ENCODE measurements around the gene ZNRF2.

DNA sequence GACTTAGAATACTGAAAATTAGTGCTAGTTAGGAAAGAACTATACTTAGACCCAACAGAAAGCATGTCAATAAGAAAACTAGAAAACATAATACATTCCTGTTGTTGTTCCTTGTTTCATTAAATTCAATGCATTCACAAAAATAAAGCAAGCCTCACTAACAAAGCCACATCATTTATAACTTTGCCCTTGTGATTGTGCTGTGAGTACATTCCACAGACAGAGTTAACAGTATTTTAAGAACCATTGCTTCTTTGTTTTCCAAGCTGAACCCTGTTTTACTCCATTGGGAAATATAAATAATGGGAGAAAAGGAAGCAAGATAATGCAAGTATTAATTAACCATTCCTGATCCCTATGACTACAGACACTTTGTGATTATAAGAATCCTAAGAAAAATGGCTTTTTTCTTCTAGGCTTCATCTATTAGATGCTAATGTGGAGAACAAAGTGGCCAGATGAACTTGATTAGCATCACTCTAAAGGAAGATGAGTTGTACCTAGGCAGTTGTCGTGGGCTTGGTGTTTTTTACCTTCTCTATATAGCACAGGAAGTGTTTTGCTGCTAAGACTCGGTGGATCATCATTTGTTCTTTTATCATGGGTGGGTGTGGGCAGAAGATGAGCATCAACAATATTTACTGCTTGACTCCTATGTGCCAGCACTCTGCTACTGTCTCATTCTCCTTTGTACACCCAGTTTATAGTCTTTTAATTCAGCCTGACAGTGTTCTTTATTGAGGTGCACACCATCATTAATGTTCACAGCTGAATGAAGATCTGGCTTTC, 34.2 kb upstream of the ZNRF2 start:
- TF ChIP-seq GATA2 (CRISPR knock-in tag; IDR thresholded peaks at IDR 0.05) (no peak), ELF1 (IDR thresholded peaks at IDR 0.05) (no peak), CHD2 (IDR thresholded peaks at IDR 0.05; ENCODE audit: low read length, partially characterized antibody) (no peak), EP300 (IDR thresholded peaks at IDR 0.05; ENCODE audit: borderline replicate concordance in 1 of 2, low read depth in 1 of 2, low read length in 1 of 2) (no peak)
- TF ChIP-seq, protein P1, sequence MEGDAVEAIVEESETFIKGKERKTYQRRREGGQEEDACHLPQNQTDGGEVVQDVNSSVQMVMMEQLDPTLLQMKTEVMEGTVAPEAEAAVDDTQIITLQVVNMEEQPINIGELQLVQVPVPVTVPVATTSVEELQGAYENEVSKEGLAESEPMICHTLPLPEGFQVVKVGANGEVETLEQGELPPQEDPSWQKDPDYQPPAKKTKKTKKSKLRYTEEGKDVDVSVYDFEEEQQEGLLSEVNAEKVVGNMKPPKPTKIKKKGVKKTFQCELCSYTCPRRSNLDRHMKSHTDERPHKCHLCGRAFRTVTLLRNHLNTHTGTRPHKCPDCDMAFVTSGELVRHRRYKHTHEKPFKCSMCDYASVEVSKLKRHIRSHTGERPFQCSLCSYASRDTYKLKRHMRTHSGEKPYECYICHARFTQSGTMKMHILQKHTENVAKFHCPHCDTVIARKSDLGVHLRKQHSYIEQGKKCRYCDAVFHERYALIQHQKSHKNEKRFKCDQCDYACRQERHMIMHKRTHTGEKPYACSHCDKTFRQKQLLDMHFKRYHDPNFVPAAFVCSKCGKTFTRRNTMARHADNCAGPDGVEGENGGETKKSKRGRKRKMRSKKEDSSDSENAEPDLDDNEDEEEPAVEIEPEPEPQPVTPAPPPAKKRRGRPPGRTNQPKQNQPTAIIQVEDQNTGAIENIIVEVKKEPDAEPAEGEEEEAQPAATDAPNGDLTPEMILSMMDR (IDR thresholded peaks at IDR 0.05) = no peak
- TF ChIP-seq, protein P2, sequence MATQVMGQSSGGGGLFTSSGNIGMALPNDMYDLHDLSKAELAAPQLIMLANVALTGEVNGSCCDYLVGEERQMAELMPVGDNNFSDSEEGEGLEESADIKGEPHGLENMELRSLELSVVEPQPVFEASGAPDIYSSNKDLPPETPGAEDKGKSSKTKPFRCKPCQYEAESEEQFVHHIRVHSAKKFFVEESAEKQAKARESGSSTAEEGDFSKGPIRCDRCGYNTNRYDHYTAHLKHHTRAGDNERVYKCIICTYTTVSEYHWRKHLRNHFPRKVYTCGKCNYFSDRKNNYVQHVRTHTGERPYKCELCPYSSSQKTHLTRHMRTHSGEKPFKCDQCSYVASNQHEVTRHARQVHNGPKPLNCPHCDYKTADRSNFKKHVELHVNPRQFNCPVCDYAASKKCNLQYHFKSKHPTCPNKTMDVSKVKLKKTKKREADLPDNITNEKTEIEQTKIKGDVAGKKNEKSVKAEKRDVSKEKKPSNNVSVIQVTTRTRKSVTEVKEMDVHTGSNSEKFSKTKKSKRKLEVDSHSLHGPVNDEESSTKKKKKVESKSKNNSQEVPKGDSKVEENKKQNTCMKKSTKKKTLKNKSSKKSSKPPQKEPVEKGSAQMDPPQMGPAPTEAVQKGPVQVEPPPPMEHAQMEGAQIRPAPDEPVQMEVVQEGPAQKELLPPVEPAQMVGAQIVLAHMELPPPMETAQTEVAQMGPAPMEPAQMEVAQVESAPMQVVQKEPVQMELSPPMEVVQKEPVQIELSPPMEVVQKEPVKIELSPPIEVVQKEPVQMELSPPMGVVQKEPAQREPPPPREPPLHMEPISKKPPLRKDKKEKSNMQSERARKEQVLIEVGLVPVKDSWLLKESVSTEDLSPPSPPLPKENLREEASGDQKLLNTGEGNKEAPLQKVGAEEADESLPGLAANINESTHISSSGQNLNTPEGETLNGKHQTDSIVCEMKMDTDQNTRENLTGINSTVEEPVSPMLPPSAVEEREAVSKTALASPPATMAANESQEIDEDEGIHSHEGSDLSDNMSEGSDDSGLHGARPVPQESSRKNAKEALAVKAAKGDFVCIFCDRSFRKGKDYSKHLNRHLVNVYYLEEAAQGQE (IDR thresholded peaks at IDR 0.05; ENCODE audit: low read depth, low read length) = no peak
